K562 (cell line): Measurements from ENCODE around the gene PRKCB. TPM values are rescaled to one million over a fixed set of nuclear protein-coding genes. Genes with fewer than 3 reads are reported as not detected.

ENCODE experiments used
- REST ChIP-seq, 2 experiments: fragments of 450-650 bp; formaldehyde crosslinking in 1 of 2; IDR thresholded peaks; 2 replicates each; pipeline versions ENCODE4 v1.4.0 to v1.6.1; 2014 to 2020; ENCODE audit warnings: mild to moderate bottlenecking in 2 of 2, borderline replicate concordance in 1 of 2, low read depth in 1 of 2
- TRIM24 ChIP-seq, 2 experiments: fragments of 450-650 bp; IDR thresholded peaks; 2 replicates each; pipeline ENCODE4 v1.6.1; 2016
- WHSC1 ChIP-seq: IDR thresholded peaks from one replicate; pipeline ENCODE4 v1.6.1; 2012; ENCODE audit warnings: low read length, control low read depth, inconsistent platforms
- ZNF57 ChIP-seq: fragments of 450-650 bp; formaldehyde crosslinking; IDR thresholded peaks from 2 replicates; pipeline ENCODE4 v1.4.0; 2020; ENCODE audit warnings: mild to moderate bottlenecking, moderate library complexity
- polyA plus RNA-seq, 8 experiments: library from polyadenylated mRNA; depleted of rRNA in 4 of 8; stranded (reverse) in 5 of 8; unstranded in 3 of 8; fragments of >200 nt; fragmentation: Nextera tagmentation in 2 of 8; fragmentation: Illumina TruSeq in 1 of 8; extraction: Ambion mirVana in 2 of 8; extraction: Trizol in 1 of 8; gene quantifications; 2 replicates each; pipeline versions ENCODE4 v1.2.1 to v1.2.3, GENCODE V29; 2011 to 2014; ENCODE audit warnings: inconsistent platforms in 1 of 8, missing spikeins in 1 of 8
- total RNA-seq, 7 experiments: library from RNA; depleted of rRNA in 6 of 7; stranded (reverse); fragments of >200 nt in 6 of 7; fragmentation: Illumina TruSeq in 2 of 7; extraction: Trizol in 2 of 7; gene quantifications; 2 replicates each; pipeline versions ENCODE4 v1.2.1 to v1.2.3, GENCODE V29; 2011 to 2021; ENCODE audit warnings: low replicate concordance in 1 of 7

PRKCB gene
- total and polyA plus RNA-seq, 9 of the 15 experiments (the other 6 are each of a cell fraction or from before 2014, with no cell fraction given) = 49.9 to 276 (median 148) TPM

- TF ChIP-seq REST (IDR thresholded peaks at IDR 0.05; ENCODE audit: borderline replicate concordance) (0 out of 2 replicates have a peak, but pooled peaks have one; percentile 4), REST (CRISPR knock-in tag; IDR thresholded peaks at IDR 0.05; ENCODE audit: low read depth) (no peak), TRIM24 (IDR thresholded peaks at IDR 0.05) (peak in 1 of 2 experiments; percentile 66; a peak in 2 of 4 replicates), WHSC1 (no peak), ZNF57 (CRISPR knock-in tag) (no peak)
Observed at GRCh38 chr16:23830276-23830675, 5.5 kb upstream of the PRKCB start (continued).
